PC-9 (cell line): ENCODE data around the gene KPNA6. TPM values are rescaled to one million over a fixed set of nuclear protein-coding genes. Genes with fewer than 3 reads are reported as not detected.

ENCODE experiments used
- BruUV-seq: library from RNA; stranded (reverse); fragments of 400-500 nt; replicated peaks from 2 replicates; lab custom pipeline; 2021; lab: Mats Ljungman, UMichigan
- CTCF ChIA-PET: fragments of 300-600 bp; sonication (Branson Sonifier 250); formaldehyde crosslinking; loops from one replicate; lab custom pipeline; 2022; ENCODE audit warnings: antibody characterized with exemption; lab: Charles Lee
- POLR2A ChIA-PET: fragments of 300-600 bp; sonication (Branson Sonifier 250); formaldehyde crosslinking; loops from one replicate; lab custom pipeline; 2022; ENCODE audit warnings: antibody characterized with exemption; ENCODE audit not compliant: unreplicated experiment; lab: Charles Lee
- DNase-seq, 2 experiments: peaks; one replicate each; pipeline versions ENCODE4 v3.0.0 to v3.0.0-alpha.2; 2015 to 2022; ENCODE audit warnings: mixed read lengths in 1 of 2
- H2AFZ ChIP-seq: fragments of 200-600 bp; sonication (generic); 2 replicates; pipeline ENCODE4 v1.8.1; 2017; ENCODE audit warnings: antibody characterized with exemption
- H3F3A ChIP-seq: fragments of 200-600 bp; sonication (generic); 2 replicates; pipeline ENCODE4 v1.8.1; 2017; ENCODE audit warnings: antibody characterized with exemption, mild to moderate bottlenecking, low read depth; ENCODE audit not compliant: insufficient read depth
- H3K27ac ChIP-seq: fragments of 200-600 bp; sonication (generic); 2 replicates; pipeline ENCODE4 v1.6.1; 2016; ENCODE audit warnings: mixed run types
- H3K27me3 ChIP-seq: fragments of 200-600 bp; sonication (generic); 2 replicates; pipeline ENCODE4 v1.6.1; 2016; ENCODE audit warnings: low read depth, mixed run types; ENCODE audit not compliant: insufficient read depth
- H3K36me3 ChIP-seq: fragments of 200-600 bp; sonication (generic); 2 replicates; pipeline ENCODE4 v1.6.1; 2016; ENCODE audit warnings: low read depth, mixed run types
- H3K4me1 ChIP-seq: fragments of 200-600 bp; sonication (generic); replicated peaks from 2 replicates; pipeline ENCODE4 v1.6.1; 2016; ENCODE audit warnings: mixed run types; ENCODE audit not compliant: insufficient read depth
- H3K4me2 ChIP-seq: fragments of 200-600 bp; sonication (generic); 2 replicates; pipeline ENCODE4 v1.6.1; 2017; ENCODE audit warnings: mixed run types
- H3K4me3 ChIP-seq: fragments of 200-600 bp; sonication (generic); 2 replicates; pipeline ENCODE4 v1.6.1; 2016; ENCODE audit warnings: mixed run types
- H3K79me2 ChIP-seq: fragments of 200-600 bp; sonication (generic); 2 replicates; pipeline ENCODE4 v1.6.1; 2017; ENCODE audit warnings: low read depth, mixed run types
- H3K9me2 ChIP-seq: fragments of 200-600 bp; sonication (generic); 2 replicates; pipeline ENCODE4 v1.8.1; 2017; ENCODE audit warnings: mild to moderate bottlenecking; ENCODE audit not compliant: insufficient read depth
- H3K9me3 ChIP-seq: fragments of 200-600 bp; sonication (generic); 2 replicates; pipeline ENCODE4 v1.8.1; 2016; ENCODE audit warnings: low read depth; ENCODE audit not compliant: insufficient read depth
- H4K20me1 ChIP-seq: fragments of 200-600 bp; sonication (generic); 2 replicates; pipeline ENCODE4 v1.8.1; 2017; ENCODE audit not compliant: insufficient read depth
- EZH2 ChIP-seq: fragments of 200-600 bp; sonication (generic); IDR thresholded peaks from 2 replicates; pipeline ENCODE4 v1.8.0; 2017; ENCODE audit warnings: antibody characterized with exemption, low read depth
- intact Hi-C: fragments of 100-400 bp; cut with micrococcal nuclease; formaldehyde crosslinking; loops from one replicate; pipeline ENCODE4 v1.10.0; 2022; ENCODE audit not compliant: unreplicated experiment
- total RNA-seq: library from RNA; stranded (reverse); gene quantifications from 2 replicates; pipeline ENCODE4 v1.2.3, GENCODE V29; 2021
- TF ChIP-seq, protein P1 (sequence below): fragments of 200-600 bp; sonication (generic); conservative IDR thresholded peaks from 2 replicates; pipeline ENCODE4 v1.6.1; 2017; ENCODE audit warnings: mixed run types, antibody characterized with exemption, mild to moderate bottlenecking, moderate library complexity

The KPNA6 gene
- total RNA-seq, 1 experiment from 2014 or later, result 89.9 TPM

DNA sequence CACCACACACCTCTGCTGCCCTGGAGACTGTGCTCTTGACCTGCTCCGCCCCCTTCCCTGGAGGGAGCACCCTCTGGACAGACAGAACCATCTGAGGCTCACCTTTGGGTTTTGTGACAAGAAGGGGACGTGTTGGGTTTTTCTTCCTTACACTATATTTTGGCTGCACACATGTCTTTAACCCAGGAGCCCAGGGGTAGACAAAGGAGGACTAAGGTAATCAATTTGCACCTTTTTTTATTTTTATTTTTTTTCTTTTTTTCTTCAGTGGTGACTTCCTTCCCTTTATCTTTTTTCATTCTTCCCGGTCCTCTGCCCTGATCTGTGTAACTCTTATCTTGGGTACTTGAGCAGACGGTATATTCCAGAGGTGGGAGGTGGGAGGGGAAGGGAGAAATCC is 63.1 kb downstream of the KPNA6 start:
- intact Hi-C loops, result loop anchor here (10.0 kb wide), 1 partner anchor 96 kb away; the partner anchor contains the start of gene TMEM39B
- ChIA-PET CTCF (interaction anchor here (0.6 kb wide), 1 partner anchor 50 kb away, joined by 4 read pairs; no protein-coding TSS in a partner anchor), POLR2A (no interaction called here)
- Histone ChIP-seq H3K9me3 (no peaks in the 10 kb centered on the region), H2AFZ (no peak overlapping the region), H3F3A (peaks cover 10% of the 10 kb centered on the region; the same call in 1 of the 2 replicates), H3K9me2 (no peaks in the 10 kb centered on the region), H3K36me3 (peaks cover 31% of the 10 kb centered on the region; the same call in 1 of the 2 replicates), H3K4me3 (no peak overlapping the region), H3K4me1 (0 out of 2 replicates have a peak, but pooled peaks cover 8% of the 10 kb centered on the region), H4K20me1 (no peaks in the 10 kb centered on the region), H3K79me2 (no peaks in the 10 kb centered on the region), H3K27ac (no peak overlapping the region), H3K4me2 (no peak overlapping the region), H3K27me3 (no peaks in the 10 kb centered on the region)
- BruUV-seq, result no TSS peak
- DNase-seq, result no peak
- TF ChIP-seq, protein P1, sequence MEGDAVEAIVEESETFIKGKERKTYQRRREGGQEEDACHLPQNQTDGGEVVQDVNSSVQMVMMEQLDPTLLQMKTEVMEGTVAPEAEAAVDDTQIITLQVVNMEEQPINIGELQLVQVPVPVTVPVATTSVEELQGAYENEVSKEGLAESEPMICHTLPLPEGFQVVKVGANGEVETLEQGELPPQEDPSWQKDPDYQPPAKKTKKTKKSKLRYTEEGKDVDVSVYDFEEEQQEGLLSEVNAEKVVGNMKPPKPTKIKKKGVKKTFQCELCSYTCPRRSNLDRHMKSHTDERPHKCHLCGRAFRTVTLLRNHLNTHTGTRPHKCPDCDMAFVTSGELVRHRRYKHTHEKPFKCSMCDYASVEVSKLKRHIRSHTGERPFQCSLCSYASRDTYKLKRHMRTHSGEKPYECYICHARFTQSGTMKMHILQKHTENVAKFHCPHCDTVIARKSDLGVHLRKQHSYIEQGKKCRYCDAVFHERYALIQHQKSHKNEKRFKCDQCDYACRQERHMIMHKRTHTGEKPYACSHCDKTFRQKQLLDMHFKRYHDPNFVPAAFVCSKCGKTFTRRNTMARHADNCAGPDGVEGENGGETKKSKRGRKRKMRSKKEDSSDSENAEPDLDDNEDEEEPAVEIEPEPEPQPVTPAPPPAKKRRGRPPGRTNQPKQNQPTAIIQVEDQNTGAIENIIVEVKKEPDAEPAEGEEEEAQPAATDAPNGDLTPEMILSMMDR, result no peak
- no peak for TF ChIP-seq EZH2

DNA sequence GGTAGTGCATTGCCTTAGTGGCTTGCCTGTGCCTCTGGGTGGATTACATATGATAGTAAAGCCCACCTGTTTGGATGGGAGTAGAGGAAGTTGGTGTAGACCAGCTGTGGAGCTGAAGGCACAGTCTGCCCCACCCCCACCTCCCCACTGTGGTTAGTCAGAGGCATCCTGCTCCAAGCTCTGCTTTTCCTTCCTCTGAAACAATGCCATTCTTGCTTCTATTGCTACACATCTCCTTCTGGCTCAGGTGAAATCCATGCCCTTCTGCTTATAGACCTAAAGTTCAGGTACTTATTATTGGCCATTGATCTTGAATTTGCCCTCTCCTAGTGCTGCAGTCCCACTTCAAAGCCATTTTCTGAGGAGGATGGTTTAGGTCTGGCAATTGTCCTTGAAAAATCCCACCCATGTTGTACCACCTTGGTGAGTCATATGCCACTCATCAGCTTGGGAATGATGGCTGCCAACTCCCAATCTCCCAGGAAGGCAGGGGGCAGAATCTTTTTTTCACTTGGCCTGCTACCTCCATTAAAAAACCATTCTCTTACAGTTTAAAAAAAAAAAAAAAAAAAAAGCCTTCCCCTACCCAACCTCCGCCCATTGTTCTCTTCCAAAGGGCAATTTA is 64.9 kb downstream of the KPNA6 start:
- Histone ChIP-seq H4K20me1 (no peaks in the 10 kb centered on the region), H3F3A (peaks cover 17% of the 10 kb centered on the region; the same call in 1 of the 2 replicates), H3K36me3 (peaks cover 25% of the 10 kb centered on the region; the same call in 1 of the 2 replicates), H3K4me1 (0 out of 2 replicates have a peak, but pooled peaks cover 8% of the 10 kb centered on the region), H3K27me3 (no peaks in the 10 kb centered on the region), H3K79me2 (no peaks in the 10 kb centered on the region), H3K4me3 (no peak overlapping the region), H3K9me2 (no peaks in the 10 kb centered on the region), H3K4me2 (no peak overlapping the region), H3K27ac (no peak overlapping the region), H3K9me3 (no peaks in the 10 kb centered on the region), H2AFZ (no peak overlapping the region)
- ChIA-PET POLR2A (interaction anchor here (0.7 to 1.1 kb wide), 2 partner anchors 9 to 106 kb away, joined by 3 read pairs; no protein-coding TSS in a partner anchor), CTCF (no interaction called here)
- DNase-seq, result no peak
- no TSS peak for BruUV-seq
- intact Hi-C loops, result loop anchor here (10.0 kb wide), 1 partner anchor 98 kb away; the partner anchor contains the start of gene TMEM39B
- TF ChIP-seq, protein P1, result no peak
- no peak for TF ChIP-seq EZH2

DNA sequence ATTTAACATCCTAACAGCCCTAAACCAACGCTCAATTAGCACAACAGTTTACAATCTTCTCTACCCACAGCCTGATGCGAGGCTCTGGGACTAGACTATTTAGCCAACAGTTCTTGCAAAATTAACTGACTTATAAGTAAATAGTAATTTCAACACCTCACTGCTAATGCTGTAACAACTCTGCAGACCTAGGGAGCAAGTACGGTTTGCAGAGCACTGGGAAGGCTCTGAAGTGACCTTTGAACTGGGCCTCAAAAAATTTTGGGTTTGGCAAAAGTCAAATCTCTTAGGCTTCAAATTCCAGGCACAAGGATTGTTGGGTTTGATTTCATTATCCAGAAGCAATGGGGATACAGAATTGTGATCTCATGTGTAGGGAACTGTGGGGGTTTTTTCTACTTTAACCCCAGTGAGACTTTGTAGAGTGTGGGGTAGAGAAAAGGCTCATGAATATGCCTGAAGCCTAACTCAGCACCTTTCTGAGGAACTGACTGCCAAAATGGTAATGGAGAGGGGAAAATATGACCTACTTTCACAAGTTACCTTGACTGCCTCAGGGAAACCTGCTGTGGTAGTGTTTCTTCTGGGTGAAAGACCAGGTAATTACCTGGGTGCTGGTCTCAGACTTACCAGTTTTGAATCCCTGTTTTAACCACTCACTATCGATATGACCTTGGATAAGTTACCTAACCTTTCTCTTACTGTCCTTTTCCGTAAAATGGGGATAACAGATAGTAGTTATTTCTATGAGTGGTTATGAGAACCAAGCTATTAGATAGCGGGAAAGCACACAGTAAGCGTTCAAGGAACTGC is 70.7 kb downstream of the KPNA6 start:
- Histone ChIP-seq H3K4me2 (peak overlapping the region; percentile 84), H3K4me3 (peak overlapping the region; percentile 93), H4K20me1 (peaks cover 13% of the 10 kb centered on the region; the same call in 1 of the 2 replicates), H3F3A (peaks cover 47% of the 10 kb centered on the region), H2AFZ (peak overlapping the region; percentile 93), H3K9me2 (no peaks in the 10 kb centered on the region), H3K27ac (peak overlapping the region; percentile 69), H3K36me3 (peaks cover 25% of the 10 kb centered on the region; the same call in 1 of the 2 replicates), H3K4me1 (peaks cover 29% of the 10 kb centered on the region), H3K9me3 (no peaks in the 10 kb centered on the region), H3K79me2 (peaks cover 30% of the 10 kb centered on the region), H3K27me3 (no peaks in the 10 kb centered on the region)
- TF ChIP-seq EZH2, result no peak
- TF ChIP-seq, protein P1, result no peak
- POLR2A ChIA-PET, result interaction anchor here (0.6 to 0.7 kb wide), 2 partner anchors 21 to 33 kb away, joined by 3 to 11 read pairs; no protein-coding TSS in a partner anchor
- CTCF ChIA-PET, result interaction anchor here (0.5 kb wide), 1 partner anchor 106 kb away, joined by 10 read pairs; the partner anchor contains the start of gene TMEM39B
- intact Hi-C loops, result loop anchor here (2.0 to 10.0 kb wide), 2 partner anchors 70 to 104 kb away; partner anchors contain the start of genes KPNA6 and TMEM39B
- BruUV-seq, result no TSS peak
- peak in 1 of 2 experiments; percentile 57 for DNase-seq
